CMK (cell line): ENCODE results near the gene ATP6V1D.
"Not testable (repeated sequence)": the region's sequence is repeated elsewhere in the genome, so short reads cannot be mapped to it uniquely, and the experiment has no call there.

ENCODE experiments used
- DNase-seq: peaks from one replicate; pipeline ENCODE4 v3.0.0-alpha.2; 2010; ENCODE audit warnings: low read depth

ATP6V1D gene

DNA sequence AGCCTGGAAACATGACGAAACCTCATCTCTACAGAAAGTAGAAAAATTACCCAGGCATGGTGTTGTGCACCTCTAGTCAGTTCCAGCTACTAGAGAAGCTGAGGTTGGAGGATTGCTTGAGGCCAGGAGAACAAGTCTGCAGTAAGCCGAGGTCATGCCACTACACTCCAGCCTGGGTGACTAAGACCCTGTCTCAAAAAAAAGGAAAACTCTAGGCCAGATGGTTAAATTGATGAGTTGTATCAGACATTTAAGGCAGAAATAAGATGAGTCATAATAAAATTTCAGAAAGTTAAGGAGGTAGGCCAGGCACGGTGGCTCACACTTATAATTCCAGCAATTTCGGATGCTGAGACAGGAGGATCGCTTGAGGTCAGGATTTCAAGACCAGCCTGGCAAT is 11.2 kb upstream of the ATP6V1D start:
- DNase-seq, result no peak

GRCh38 chr14:67365476-67365875 is 5.9 kb upstream of the ATP6V1D start:
- no peak for DNase-seq

DNA sequence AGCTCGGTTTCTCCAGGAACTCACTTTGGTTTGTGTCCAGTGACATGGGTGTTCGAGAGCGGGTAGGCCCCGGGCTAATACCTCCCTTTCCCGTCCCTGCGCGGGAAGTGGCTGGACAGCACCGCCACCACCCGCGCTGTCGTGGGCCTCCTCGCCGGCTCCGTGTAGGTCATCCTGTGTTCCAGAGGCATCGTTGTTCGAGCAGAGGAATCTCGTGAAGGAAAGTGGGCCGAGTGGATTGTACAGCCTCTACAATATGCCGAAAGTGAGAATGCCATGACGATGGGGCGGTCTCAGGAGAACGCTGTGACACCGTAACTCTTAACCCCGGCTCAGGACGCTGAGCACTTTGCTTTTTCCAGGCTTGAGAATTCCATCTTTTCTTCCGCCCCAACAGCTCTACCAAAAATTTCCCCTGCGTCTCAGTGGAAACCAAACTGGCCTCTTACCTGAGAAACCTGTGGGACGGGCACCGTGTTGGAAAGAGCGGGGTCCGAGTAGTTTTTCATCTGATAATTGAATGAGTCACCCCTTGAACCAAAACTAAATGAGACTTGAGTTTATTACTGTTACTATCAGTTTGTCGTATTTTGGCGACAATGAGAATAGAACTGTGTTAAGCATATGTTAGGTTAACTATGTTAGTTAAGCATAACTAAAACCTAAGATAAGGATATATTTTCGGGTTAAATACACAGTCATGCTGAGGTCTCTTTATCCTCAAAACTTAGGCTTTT is 1.0 kb upstream of the ATP6V1D start:
- DNase-seq, result no peak

DNA sequence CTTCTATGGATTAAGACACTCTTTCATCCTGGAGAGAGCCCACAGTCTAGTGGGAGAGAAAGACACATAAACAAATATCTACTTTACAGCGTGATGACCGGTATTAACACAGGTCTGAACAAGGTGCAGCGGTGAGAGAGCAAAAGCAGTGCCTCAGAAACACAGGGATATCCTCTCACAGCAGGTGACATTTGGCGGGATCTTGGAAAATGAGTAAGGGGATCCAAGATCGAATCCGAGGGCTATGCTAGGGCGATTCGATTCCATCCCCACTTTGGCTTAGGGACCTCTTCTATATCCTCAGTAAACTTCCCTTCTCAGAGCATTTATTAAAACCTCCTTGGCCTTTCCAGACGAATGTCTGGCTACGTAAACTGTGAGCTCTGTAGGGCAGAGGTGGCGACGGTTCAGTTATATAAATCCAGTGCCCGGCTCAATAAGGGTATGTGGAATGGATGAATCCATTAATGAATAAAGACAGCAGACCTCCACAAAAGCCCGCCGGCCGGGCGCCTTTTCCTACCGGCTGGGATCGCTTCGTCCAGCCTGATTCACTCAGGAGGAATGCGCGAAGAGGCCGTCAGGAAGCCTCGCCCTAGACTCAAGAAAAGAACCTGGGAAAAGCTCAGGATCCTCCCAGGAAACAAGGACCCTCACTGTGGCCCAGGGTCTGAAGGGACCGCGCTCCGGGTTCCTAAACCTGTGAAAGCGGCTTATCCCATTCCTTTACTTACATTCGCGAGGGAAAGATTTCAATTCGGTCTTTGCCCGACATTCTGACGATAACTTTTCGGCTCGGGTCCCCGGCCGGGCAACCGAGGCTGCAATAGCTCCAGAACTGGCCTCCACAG is 455 bp downstream of the ATP6V1D start:
- DNase-seq, result no peak

GRCh38 chr14:67357969-67358354 is 1.6 kb downstream of the ATP6V1D start:
- no peak for DNase-seq

DNA sequence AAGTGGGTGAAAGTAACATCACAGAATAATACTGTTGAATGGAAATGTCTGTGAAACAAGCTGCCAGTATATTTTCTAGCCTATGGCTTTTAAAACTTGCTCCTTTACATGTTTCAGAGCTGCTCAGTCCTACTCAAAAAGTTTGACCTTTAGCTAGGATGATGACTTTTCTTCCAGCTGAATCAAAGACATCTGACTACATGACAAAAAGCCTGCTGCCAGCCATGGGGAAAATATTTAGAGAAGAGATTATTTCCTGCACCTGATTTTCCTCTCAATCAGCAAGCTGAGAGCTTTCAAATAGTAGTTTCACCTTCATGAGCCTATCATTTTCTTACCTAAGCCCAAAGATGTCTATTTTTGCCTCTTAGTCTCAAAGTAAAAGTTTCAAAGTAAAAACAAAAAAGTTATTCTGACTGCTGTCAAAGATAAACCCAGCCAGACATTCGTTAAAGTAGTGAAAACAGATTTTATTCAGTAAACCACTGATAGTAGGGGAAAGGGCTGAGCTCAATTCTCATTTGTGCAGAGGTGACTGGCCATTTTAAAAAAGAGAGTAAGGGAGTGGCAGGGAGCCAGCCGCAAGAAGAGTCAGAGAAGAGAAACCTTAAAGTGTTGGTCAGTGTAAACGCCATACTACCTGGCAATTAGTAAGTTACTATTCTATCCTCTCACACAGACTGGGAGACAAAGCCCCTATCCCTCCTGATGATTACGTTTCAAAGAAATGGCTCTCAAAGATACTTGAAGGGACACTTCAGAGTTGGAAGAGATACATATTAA is 2.2 kb downstream of the ATP6V1D start:
- DNase-seq, result no peak

GRCh38 chr14:67352055-67352454 is 7.5 kb downstream of the ATP6V1D start:
- no peak for DNase-seq

GRCh38 chr14:67345583-67345982 is 14.0 kb downstream of the ATP6V1D start:
- no peak for DNase-seq

DNA sequence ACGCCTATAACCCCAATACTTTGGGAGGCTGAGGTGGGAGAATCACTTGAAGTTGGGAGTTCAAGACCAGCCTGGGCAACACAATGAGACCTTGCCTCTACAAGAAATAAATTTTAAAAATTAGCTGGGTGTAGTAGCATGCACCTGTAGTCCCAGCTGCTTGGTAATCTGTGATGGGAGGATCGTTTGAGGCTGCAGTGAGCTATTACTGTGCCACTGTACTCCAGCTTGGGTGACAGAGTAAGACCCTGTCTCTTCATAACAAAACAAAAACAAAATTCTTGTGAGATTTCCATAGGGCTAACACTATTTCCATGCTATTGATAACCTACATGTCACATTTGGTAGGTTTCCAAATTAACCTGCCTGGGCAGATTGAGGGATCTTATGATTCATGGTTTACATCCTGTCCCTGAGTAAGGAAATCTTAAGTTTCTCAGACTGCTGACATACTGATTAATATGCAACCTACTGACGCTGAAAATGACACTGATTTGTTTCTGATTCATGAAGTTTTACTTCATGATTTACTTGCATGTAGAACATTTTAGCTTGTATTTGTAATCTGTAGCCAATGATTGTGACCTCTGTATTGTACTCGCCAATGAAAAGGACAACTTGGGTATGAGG is 15.9 kb downstream of the ATP6V1D start:
- DNase-seq, result no peak

- DNase-seq, result not testable (repeated sequence)
Observed at GRCh38 chr14:67341231-67341630, 18.4 kb downstream of the ATP6V1D start.

DNA sequence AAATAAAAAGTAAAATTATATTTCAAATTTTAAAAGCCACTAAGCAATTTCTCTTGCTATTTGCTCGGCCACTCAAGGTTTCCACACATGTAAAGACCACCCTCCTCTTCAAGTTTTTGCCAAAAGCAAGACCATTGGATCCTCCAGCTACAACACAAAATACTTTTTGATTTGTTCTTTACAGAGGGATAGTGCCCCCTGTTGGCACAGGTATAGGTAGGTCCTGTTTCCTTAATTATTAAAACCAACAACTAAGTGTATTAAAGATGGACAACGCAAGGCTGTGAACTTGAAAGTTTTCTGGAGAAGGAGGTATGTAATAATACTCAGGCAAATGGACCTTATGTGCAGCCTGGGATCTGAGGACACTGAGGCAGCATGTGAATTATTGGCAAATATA is 23.8 kb downstream of the ATP6V1D start:
- DNase-seq, result no peak

GRCh38 chr14:67332468-67332867 is 27.1 kb downstream of the ATP6V1D start:
- DNase-seq, result no peak

- DNase-seq, result no peak
Observed at GRCh38 chr14:67331368-67332125, 28.1 kb downstream of the ATP6V1D start.

DNA sequence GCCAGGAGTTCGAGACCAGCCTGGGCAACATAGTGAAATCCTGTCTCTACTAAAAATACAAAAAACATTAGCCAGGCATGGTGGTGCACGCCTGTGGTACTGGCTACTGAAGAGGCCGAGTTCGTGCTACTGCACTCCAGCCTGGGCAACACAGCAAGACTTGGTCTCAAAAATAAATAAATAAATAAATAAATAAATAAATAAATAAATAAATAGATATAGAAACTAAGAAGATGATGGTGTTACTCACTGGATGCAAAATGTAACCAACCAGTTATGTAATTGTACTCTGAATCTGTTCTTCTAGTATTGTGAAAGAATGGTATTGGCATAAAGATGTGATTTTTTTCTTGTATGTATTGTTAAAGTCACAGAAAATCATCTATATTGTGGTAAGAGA is 29.9 kb downstream of the ATP6V1D start:
- not testable (repeated sequence) for DNase-seq

DNA sequence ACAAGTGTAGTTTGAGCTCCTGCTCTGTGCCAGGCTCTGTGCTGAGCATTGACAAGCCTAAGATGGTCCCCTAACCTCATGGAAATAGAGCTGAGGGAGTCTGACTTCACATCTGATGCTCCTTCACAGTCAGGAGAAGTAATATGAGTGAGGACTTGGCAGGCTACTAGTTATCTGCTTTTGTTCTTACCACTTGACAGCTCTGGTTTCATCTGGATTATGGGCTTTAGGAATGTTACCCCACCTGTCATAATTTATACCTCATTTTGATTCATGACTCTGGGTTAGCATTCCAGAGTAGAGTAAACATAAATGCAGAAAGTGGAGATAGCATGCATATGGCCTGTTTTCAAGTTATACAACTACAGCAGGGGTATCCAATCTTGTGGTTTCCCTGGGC is 40.5 kb downstream of the ATP6V1D start:
- DNase-seq, result no peak

GRCh38 chr14:67317822-67318221 is 41.8 kb downstream of the ATP6V1D start:
- DNase-seq, result no peak

DNA sequence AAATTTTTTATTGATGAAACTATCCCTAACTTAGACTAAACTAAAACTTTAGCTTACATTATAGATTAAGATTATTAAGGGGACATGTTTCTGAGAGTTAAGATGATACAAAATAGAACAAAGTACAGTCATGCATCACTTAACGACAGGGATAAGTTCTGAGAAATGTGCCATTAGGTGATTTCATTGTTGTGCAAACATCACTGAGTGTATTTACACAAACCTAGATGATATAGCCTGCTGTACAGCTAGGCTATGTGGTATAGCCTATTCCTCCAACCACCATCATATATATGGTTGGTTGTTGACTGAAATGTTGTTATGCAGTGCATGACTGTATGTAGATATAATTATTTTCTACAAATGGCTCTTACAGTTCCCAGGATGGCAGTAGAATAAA is 46.5 kb downstream of the ATP6V1D start:
- DNase-seq, result no peak

DNA sequence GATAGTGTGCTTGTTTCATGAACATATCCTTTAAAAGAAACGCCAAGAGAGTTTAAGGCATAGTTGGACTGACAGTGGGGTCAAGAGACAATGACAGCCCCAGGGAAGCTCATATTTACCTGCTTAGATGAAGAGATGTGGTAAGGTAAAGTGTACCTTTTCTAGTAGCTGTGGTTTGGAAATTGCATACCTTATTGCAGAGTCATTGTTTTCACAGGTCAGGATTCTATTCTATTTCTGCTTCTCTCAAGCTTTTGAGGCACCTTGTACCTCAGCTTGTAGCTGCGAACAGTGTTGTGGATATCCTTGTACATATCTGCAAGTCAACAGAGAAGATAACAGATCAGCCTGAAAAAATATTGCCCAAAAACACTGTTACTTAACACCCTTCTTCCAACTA is 47.7 kb downstream of the ATP6V1D start:
- no peak for DNase-seq
